KMS-11 (cell line): ENCODE results near the gene CDC73.

Source experiments
- H2AFZ ChIP-seq: fragments of 200-600 bp; sonication (generic); 2 replicates; pipeline ENCODE4 v1.6.1; 2016; ENCODE audit warnings: antibody characterized with exemption, mixed run types, low read depth
- H3K27ac ChIP-seq: fragments of 200-600 bp; sonication (generic); 2 replicates; pipeline ENCODE4 v1.6.1; 2016; ENCODE audit warnings: mild to moderate bottlenecking, mixed run types
- H3K27me3 ChIP-seq: fragments of 200-600 bp; sonication (generic); 2 replicates; pipeline ENCODE4 v1.6.1; 2017; ENCODE audit warnings: mild to moderate bottlenecking, low read depth, mixed run types, moderate library complexity; ENCODE audit not compliant: insufficient read depth
- H3K36me3 ChIP-seq: fragments of 200-600 bp; sonication (generic); 2 replicates; pipeline ENCODE4 v1.6.1; 2017; ENCODE audit warnings: mild to moderate bottlenecking, mixed run types; ENCODE audit not compliant: insufficient read depth
- H3K4me1 ChIP-seq: fragments of 200-600 bp; sonication (generic); 2 replicates; pipeline ENCODE4 v1.6.1; 2016; ENCODE audit warnings: mild to moderate bottlenecking, low read depth, mixed run types; ENCODE audit not compliant: poor library complexity, severe bottlenecking
- H3K4me2 ChIP-seq: fragments of 200-600 bp; sonication (generic); 2 replicates; pipeline ENCODE4 v1.7.0; 2016; ENCODE audit warnings: mild to moderate bottlenecking, mixed run types
- H3K4me3 ChIP-seq: fragments of 200-600 bp; sonication (generic); IDR thresholded peaks from 2 replicates; pipeline ENCODE4 v1.6.1; 2017; ENCODE audit warnings: low read depth, low read length, mixed read lengths; ENCODE audit not compliant: insufficient read depth
- H3K79me2 ChIP-seq: fragments of 200-600 bp; sonication (generic); 2 replicates; pipeline ENCODE4 v1.6.1; 2016; ENCODE audit warnings: low read depth, mixed run types; ENCODE audit not compliant: insufficient read depth
- H3K9ac ChIP-seq: fragments of 200-600 bp; sonication (generic); 2 replicates; pipeline ENCODE4 v1.6.1; 2016; ENCODE audit warnings: mild to moderate bottlenecking, mixed run types
- H4K20me1 ChIP-seq: fragments of 200-600 bp; sonication (generic); 2 replicates; pipeline ENCODE4 v1.6.1; 2016; ENCODE audit warnings: mild to moderate bottlenecking, mixed run types; ENCODE audit not compliant: insufficient read depth
- TF ChIP-seq, protein P1 (sequence below): fragments of 200-600 bp; sonication (generic); conservative IDR thresholded peaks from 2 replicates; pipeline ENCODE4 v1.6.1; 2017; ENCODE audit warnings: low read depth, mild to moderate bottlenecking, antibody characterized with exemption, low read length, moderate library complexity, mixed read lengths

The CDC73 gene

DNA sequence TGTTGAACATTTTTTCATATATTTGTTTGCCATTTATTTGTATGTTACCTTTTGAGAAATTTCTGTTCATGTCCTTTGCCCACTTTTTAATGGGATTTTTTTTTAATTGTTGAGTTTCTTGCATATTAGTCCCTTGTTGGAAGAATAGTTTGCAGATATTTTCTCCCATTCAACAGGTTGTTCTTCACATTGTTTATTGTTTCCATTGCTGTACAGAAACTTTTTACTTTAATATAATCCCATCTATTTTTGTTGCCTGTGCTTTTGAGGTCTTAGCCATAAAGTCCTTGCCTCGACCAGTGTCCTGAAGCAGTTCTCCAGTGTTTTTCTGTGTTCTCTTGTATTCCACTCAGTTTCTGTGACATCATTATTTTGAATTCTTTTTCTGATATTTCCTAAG lies 118.8 kb downstream of the CDC73 start:
- H3K9ac ChIP-seq = no peak overlapping the region
- no peaks in the 10 kb centered on the region for H3K27me3 ChIP-seq
- TF ChIP-seq, protein P1, sequence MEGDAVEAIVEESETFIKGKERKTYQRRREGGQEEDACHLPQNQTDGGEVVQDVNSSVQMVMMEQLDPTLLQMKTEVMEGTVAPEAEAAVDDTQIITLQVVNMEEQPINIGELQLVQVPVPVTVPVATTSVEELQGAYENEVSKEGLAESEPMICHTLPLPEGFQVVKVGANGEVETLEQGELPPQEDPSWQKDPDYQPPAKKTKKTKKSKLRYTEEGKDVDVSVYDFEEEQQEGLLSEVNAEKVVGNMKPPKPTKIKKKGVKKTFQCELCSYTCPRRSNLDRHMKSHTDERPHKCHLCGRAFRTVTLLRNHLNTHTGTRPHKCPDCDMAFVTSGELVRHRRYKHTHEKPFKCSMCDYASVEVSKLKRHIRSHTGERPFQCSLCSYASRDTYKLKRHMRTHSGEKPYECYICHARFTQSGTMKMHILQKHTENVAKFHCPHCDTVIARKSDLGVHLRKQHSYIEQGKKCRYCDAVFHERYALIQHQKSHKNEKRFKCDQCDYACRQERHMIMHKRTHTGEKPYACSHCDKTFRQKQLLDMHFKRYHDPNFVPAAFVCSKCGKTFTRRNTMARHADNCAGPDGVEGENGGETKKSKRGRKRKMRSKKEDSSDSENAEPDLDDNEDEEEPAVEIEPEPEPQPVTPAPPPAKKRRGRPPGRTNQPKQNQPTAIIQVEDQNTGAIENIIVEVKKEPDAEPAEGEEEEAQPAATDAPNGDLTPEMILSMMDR = no peak
- H3K27ac ChIP-seq = peak overlapping the region; percentile 1; the same call in 1 of the 2 replicates
- no peaks in the 10 kb centered on the region for H4K20me1 ChIP-seq
- H2AFZ ChIP-seq = no peak overlapping the region
- peaks cover 5% of the 10 kb centered on the region; the same call in 1 of the 2 replicates for H3K36me3 ChIP-seq
- no peak overlapping the region for H3K4me3 ChIP-seq
- peak overlapping the region; percentile 40 for H3K4me2 ChIP-seq
- peaks cover 31% of the 10 kb centered on the region for H3K4me1 ChIP-seq
- H3K79me2 ChIP-seq = no peaks in the 10 kb centered on the region

DNA sequence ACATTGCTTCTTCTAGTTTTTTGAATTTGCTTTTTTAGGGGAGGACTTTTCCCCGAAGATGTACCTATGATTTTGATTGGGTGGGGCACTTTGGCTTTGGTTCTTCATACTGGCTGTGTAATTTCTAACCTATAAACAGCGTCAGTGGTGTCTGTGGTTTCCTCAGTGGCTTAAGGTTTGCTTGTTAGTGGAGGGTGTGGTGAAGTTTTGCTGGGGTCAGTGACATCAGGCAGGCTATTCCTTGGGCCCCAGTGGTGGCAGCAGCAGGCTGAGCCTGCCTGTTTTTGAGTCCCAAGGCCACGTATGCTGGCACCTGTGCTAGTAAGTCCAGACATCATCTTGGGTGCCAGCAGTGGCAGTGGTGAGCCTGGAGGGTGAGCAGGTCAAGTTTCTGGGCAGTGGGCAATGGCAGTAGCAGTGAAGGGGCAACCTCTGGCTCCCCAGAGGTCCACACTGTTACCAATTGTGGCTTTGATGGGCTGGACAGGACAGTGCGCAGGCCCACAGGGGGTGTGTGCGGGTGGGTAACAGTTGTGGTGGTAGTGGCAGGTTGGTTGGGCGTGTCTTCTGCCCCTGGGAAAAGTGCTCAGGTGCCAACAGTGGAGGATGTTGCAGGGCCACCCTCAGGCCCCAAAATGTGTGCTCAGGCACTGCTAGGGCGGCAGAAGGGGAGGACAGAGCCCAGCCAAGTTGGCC lies 119.4 kb downstream of the CDC73 start:
- TF ChIP-seq, protein P1 = no peak
- H3K4me2 ChIP-seq = peak overlapping the region; percentile 40
- H3K79me2 ChIP-seq = no peaks in the 10 kb centered on the region
- no peak overlapping the region for H3K9ac ChIP-seq
- H3K4me3 ChIP-seq = no peak overlapping the region
- no peak overlapping the region for H2AFZ ChIP-seq
- H3K27me3 ChIP-seq = no peaks in the 10 kb centered on the region
- H3K36me3 ChIP-seq = peaks cover 5% of the 10 kb centered on the region; the same call in 1 of the 2 replicates
- H3K27ac ChIP-seq = peak overlapping the region; percentile 1; the same call in 1 of the 2 replicates
- peaks cover 31% of the 10 kb centered on the region for H3K4me1 ChIP-seq
- no peaks in the 10 kb centered on the region for H4K20me1 ChIP-seq

DNA sequence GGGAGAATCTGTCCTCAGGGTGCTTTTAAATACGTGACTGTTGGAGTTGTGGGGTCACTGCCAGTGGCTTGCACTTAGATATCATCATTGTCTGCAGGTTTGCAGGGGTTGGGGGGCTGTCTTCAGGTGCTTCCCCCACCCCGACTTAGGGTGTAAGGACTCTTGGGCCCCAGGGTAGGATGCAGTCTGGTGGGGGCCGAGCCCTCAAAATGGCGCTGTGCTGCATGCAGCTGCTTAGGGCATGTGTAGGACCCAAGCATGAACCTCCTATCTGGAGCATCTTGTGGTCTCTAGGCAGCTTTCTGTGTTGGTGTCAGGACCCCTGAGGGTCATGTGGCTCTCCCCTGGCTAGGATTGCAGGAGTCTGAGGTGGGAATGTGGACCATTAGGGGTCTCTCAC lies 120.2 kb downstream of the CDC73 start:
- H3K27me3 ChIP-seq = no peaks in the 10 kb centered on the region
- no peaks in the 10 kb centered on the region for H3K79me2 ChIP-seq
- TF ChIP-seq, protein P1 = no peak
- no peaks in the 10 kb centered on the region for H4K20me1 ChIP-seq
- H2AFZ ChIP-seq = no peak overlapping the region
- no peak overlapping the region for H3K9ac ChIP-seq
- peaks cover 5% of the 10 kb centered on the region; the same call in 1 of the 2 replicates for H3K36me3 ChIP-seq
- no peak overlapping the region for H3K4me2 ChIP-seq
- H3K27ac ChIP-seq = no peak overlapping the region
- peaks cover 31% of the 10 kb centered on the region for H3K4me1 ChIP-seq
- no peak overlapping the region for H3K4me3 ChIP-seq

DNA sequence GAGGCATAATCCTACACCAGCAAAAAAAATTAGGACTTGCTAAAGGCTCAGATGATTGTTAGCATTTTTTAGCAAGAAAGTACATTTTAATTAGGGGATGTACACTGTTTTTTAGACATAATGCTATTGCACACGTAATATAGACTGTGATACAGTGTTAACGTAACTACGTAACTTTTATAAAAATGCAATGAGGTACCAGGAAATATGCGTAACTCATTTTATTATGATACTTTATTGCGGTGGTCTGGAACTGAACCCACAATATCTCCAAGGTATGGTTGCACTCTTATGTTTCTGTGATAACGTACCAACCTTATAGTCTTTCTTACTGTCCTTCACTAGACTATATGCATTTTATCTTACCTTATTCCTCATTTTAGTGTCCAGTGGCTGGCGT lies 127.4 kb downstream of the CDC73 start:
- Histone ChIP-seq H3K9ac (no peak overlapping the region), H3K4me3 (no peak overlapping the region), H4K20me1 (no peaks in the 10 kb centered on the region), H3K4me1 (peaks cover 7% of the 10 kb centered on the region), H2AFZ (no peak overlapping the region), H3K27me3 (no peaks in the 10 kb centered on the region), H3K27ac (no peak overlapping the region), H3K4me2 (no peak overlapping the region), H3K79me2 (no peaks in the 10 kb centered on the region), H3K36me3 (peaks cover 4% of the 10 kb centered on the region; the same call in 1 of the 2 replicates)
- TF ChIP-seq, protein P1 = no peak
